IPS-18c (cell line): Measurements from ENCODE around the gene GAS7.

Experiments used
- H3K4me3 ChIP-seq: 2 replicates; pipeline ENCODE4 v1.7.0; 2013; ENCODE audit warnings: low read depth, mild to moderate bottlenecking, low read length, moderate library complexity; ENCODE audit not compliant: insufficient read depth
- H3K9me3 ChIP-seq: one replicate; pipeline ENCODE4 v1.6.1; 2013; ENCODE audit warnings: mild to moderate bottlenecking, low read length, moderate library complexity; ENCODE audit not compliant: control insufficient read depth, insufficient read depth

Gene GAS7

DNA sequence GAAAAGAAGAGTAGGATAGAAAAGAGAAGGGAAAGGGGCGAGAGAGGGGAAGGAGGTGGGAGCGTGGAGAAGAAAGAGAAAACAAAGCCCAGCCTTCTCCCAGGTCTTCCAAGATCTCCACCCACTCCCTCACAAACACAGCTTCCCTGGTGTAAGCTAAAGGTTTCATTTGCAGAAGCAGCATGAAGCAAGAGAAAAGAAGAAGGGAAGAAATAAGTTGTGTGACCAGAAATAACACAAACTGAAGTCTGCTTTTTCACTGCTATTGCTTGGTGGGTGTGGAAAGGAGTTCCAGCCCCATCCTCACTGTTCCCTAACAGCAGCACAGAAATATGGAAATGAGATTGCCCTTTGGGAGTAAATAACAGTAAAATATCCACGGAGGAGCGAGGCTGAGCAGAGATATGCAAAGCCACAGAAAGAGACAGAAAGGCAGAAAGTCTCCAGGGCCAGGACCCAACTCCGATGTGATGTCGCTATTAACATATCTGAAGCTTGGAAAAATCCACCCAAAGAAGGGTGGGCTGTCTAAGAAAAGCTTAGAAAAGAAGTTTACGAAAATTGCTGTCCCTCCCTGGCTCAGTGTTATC is 10.3 kb upstream of the GAS7 start:
- H3K9me3 ChIP-seq: peaks cover 5% of the 10 kb centered on the region
- H3K4me3 ChIP-seq: no peak overlapping the region

- Histone ChIP-seq H3K4me3 (no peak overlapping the region), H3K9me3 (peaks cover 5% of the 10 kb centered on the region)
These were observed 8.7 kb upstream of the GAS7 start for GRCh38 chr17:10207153-10207552.

GRCh38 chr17:10205549-10206185 is 7.3 kb upstream of the GAS7 start:
- Histone ChIP-seq H3K9me3 (peaks cover 5% of the 10 kb centered on the region), H3K4me3 (no peak overlapping the region; the same call in 1 of the 2 replicates)

DNA sequence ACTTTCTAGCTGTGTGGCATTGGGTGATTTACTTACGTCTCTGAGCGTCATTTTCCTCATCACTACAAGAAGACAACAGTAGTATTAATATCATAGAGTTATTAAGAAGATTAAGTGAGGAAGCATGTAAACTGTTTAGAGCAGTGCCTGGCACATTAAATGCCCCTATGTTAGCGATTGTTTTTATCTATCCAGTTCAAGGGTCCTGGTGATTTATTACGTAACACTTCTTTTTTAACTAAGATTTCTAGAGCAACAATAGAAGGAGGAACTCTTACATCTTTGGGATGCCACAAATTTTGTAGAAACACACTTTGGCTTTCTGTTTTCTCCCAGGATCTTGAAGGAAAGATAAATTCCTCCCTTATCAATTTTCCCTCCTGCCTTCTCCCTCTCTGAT is 3.3 kb upstream of the GAS7 start:
- H3K4me3 ChIP-seq: no peak overlapping the region
- peaks cover 8% of the 10 kb centered on the region for H3K9me3 ChIP-seq

- no peak overlapping the region for H3K4me3 ChIP-seq
- H3K9me3 ChIP-seq: peaks cover 7% of the 10 kb centered on the region
These were observed 2.2 kb upstream of the GAS7 start for GRCh38 chr17:10200645-10201044.

GRCh38 chr17:10200016-10200415 is 1.6 kb upstream of the GAS7 start:
- no peak overlapping the region for H3K4me3 ChIP-seq
- H3K9me3 ChIP-seq: peaks cover 5% of the 10 kb centered on the region

DNA sequence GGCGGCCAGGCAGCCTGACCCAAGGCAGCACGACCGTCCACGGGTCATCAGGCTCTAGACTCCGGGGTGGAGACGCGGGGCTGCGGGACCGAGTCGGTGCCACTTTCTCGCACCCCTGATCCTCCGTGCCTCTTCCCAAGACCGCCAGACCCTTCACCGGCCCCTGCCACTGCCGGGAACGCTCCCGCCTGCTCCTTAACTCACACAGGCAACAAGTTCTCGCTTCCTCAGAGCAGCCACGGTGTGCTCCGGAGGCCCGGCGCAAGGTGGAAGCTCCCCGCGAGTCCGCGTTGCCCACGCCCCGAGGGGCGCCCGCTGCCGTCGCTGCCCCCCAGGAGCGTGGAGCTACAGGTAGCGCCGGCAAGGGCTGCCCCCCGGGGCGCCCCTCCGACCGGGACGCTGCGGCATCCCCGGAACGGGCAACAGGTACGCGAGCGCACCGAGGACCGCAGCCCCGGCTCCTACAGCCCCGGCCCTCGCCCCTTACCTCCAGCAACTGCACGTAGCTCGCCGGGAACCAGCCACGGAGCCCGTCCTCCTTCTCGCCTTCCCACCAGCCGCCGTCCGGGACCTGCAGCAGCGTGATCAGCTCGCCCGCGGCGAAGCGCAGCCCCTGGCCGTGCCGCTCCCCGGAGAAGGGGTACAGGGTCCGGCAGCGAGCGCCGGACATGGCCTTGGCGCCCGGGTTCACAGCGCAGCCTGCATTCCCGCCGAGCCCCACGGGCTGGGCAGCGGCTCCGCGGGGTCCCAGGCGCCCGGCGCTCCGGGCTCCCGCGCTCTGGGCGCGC is 491 bp downstream of the GAS7 start:
- Histone ChIP-seq H3K9me3 (peaks cover 11% of the 10 kb centered on the region), H3K4me3 (peak overlapping the region; percentile 77)

DNA sequence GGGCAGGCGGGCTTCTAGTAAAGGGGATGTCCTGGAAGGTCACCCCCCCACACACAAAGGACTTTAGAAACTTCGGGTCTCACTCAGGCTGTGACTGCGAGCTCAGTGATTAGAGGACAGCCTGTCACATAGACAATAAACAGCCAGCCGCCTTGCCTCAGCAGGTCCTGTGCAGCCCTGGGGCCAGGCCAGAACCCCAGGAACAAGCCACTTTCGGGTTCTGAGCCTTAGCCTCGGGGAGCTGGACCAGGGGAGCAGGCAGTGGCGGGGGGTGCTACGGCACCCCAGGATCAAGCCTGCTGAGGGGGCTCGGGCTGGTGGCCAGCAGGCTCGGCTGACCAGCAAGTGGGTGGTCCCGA is 1.1 kb downstream of the GAS7 start:
- Histone ChIP-seq H3K9me3 (peaks cover 16% of the 10 kb centered on the region), H3K4me3 (peak overlapping the region; percentile 77; the same call in 1 of the 2 replicates)

GRCh38 chr17:10196941-10197340 is 1.5 kb downstream of the GAS7 start:
- H3K9me3 ChIP-seq: peaks cover 16% of the 10 kb centered on the region
- no peak overlapping the region for H3K4me3 ChIP-seq

DNA sequence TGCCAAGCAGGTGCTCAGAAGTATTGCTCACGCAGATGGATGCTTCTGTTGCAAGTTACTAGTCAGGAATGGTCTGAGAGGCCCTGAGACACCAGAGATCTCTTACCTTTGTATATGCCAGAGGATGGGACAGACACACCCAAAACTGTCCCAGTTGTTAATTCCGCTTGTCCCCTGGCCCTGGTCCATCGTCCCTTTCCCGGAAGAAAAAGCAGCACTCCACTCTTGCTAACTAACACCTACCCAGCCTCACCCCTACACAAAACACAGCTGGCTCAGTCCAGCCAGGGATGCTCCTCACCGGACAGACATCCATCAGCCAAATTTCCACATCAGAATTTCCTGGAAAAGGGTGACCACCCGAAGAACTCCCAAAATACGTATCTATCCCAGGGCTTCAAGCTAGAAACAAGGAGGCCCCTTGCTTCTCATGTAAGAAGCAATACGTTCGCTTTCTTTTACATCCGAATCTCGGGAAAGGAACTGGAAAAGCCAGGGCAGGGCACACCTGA is 2.0 kb downstream of the GAS7 start:
- H3K9me3 ChIP-seq: peaks cover 16% of the 10 kb centered on the region
- H3K4me3 ChIP-seq: no peak overlapping the region

DNA sequence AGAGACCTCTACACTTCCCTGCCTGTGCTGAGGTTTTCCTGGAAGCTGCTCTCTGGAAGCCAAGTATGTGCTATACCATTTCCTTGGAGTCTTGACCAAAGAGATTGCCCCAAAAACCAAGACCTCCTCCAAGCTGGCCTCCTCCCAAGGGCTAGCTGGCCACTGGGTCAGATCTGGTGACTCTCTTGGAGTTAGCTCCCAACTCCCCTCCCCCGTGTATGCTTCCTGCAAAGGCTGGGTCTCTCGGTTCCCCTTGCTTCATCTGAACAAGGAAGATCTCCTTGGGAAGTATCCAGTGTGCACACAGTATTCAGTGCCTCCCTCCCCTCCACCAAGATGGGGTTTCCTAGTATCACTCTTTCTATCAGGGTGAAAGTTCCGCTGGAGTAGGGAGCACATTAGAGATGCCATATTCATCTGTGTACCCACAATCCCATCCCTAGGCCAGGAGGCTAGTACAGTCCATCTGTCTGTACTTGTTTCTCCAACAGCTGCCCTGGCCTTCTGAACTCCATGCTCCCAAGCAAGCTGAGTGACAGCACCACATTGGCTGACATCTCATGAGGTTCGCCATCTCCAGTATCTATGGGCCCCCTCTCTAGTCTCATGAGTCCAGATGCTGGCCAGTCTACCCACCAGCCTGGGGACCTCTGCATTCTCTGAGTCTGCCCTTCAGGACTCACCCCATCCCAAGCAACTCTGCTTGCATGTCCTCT is 3.2 kb downstream of the GAS7 start:
- no peak overlapping the region; the same call in 1 of the 2 replicates for H3K4me3 ChIP-seq
- peaks cover 16% of the 10 kb centered on the region for H3K9me3 ChIP-seq

- Histone ChIP-seq H3K9me3 (peaks cover 16% of the 10 kb centered on the region), H3K4me3 (no peak overlapping the region)
These were observed 4.8 kb downstream of the GAS7 start for GRCh38 chr17:10193632-10194031.

GRCh38 chr17:10192972-10193371 is 5.4 kb downstream of the GAS7 start:
- Histone ChIP-seq H3K4me3 (no peak overlapping the region), H3K9me3 (peaks cover 18% of the 10 kb centered on the region)

GRCh38 chr17:10192461-10192860 is 5.9 kb downstream of the GAS7 start:
- Histone ChIP-seq H3K9me3 (peaks cover 17% of the 10 kb centered on the region), H3K4me3 (no peak overlapping the region)

- H3K4me3 ChIP-seq: no peak overlapping the region
- H3K9me3 ChIP-seq: peaks cover 4% of the 10 kb centered on the region
These were observed 10.9 kb downstream of the GAS7 start for GRCh38 chr17:10187456-10187855.

GRCh38 chr17:10186771-10187410 is 11.5 kb downstream of the GAS7 start:
- H3K9me3 ChIP-seq: peaks cover 3% of the 10 kb centered on the region
- H3K4me3 ChIP-seq: no peak overlapping the region
